8988T (cell line): ENCODE measurements around the gene COPS2.
A peak's percentile ranks its signal among the peaks of the same experiment; 100 is the strongest.
"Not testable (repeated sequence)": the region's sequence is repeated elsewhere in the genome, so short reads cannot be mapped to it uniquely, and the experiment has no call there.

Experiments used
- DNase-seq: peaks from one replicate; pipeline ENCODE4 v3.0.0; 2011

Gene COPS2

GRCh38 chr15:49155110-49155833, at the start of gene COPS2:
Gene COPS2, minus strand, starts transcription at chr15:49155599. Its CDS starts 21 bp downstream, at chr15:49155578.
- peak; percentile 29 for DNase-seq

DNA sequence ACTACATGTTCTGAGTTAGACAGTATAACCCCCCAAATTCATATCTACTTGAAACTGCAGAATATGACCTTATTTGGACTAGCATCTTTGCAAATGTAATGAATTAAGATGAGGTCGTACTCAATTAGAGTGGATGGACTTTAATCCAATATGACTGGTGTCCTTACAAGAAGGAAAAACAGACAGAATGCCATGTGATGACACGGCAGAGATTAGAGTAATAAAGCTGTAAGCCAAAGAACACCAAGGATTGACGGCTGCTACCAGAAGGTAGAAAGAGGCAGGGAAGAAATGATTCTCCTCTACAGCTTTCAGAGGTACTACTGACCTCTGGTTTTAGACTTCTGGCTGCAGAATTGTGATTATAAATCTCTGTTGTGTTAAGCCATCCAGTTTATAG, 44.9 kb upstream of the COPS2 start:
- DNase-seq = no peak

DNA sequence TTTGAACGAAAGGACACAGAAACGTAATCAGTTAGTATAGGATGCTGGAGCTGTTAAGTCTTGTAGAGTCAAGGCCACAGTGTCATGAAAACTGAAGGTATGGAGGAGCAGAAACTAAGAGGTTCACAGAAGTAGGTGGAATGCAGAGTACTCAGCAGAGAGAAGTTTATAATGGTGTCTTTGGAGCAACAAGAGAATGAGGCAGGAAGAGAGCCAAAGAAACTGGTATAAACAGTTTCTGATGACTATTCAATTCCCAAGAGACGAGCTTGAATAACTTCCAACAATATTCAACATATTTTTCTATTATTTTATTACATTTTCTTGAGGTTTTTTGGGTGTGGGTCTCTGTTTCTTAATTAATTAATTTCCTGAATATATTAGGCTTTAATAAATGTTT, 44.3 kb upstream of the COPS2 start:
- no peak for DNase-seq

GRCh38 chr15:49196856-49197255, 41.5 kb upstream of the COPS2 start:
- no peak for DNase-seq

GRCh38 chr15:49191892-49192291, 36.5 kb upstream of the COPS2 start:
- DNase-seq = no peak

- no peak for DNase-seq
These were observed 35.2 kb upstream of the COPS2 start for GRCh38 chr15:49190586-49190985.

- no peak for DNase-seq
These were observed 34.2 kb upstream of the COPS2 start for GRCh38 chr15:49189631-49190030.

- no peak for DNase-seq
These were observed 33.5 kb upstream of the COPS2 start for GRCh38 chr15:49188933-49189332.

DNA sequence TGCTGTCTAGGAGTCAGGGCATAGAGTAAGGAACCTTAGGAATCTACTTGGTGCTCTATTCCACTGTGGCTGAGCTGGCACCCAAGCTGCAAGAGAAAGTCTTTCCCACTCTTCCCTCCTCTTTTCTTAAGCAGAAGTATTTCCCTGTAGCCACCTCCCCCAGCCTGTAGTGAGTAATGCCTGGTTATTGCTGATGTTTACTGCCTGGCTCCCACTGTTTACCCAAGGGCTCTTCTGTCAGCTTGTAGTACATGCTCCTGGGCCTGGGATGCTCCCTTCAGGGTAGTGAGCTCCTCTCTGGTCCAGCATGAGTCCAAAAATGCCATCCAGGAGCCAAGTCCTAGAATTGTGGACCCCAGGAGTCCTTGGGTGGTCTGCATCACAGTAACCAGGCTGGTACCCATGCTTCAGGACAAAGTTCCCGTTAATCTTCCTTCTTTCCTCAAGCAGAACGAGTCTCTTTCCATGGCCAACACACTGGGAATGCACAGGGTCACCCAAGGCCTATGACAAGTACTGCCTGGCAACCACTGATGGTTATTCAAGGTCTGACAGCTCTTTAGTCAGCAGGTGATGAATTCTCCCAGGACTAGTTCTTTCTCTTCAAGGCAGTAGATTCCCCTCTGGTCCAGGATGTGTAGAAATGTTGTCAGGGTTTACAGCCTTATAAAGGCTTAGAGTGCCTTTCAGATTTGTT, 32.3 kb upstream of the COPS2 start:
- no peak for DNase-seq

GRCh38 chr15:49185473-49185872, 30.1 kb upstream of the COPS2 start:
- DNase-seq = no peak

- not testable (repeated sequence) for DNase-seq
These were observed 28.3 kb upstream of the COPS2 start for GRCh38 chr15:49183741-49184140.

GRCh38 chr15:49182128-49182527, 26.7 kb upstream of the COPS2 start:
- DNase-seq = no peak

GRCh38 chr15:49179433-49180190, 24.2 kb upstream of the COPS2 start:
- no peak for DNase-seq

- no peak for DNase-seq
These were observed 23.1 kb upstream of the COPS2 start for GRCh38 chr15:49178497-49178896.

- not testable (repeated sequence) for DNase-seq
These were observed 20.4 kb upstream of the COPS2 start for GRCh38 chr15:49175582-49176397.

GRCh38 chr15:49174902-49175301, 19.5 kb upstream of the COPS2 start:
- DNase-seq = no peak

GRCh38 chr15:49171790-49172189, 16.4 kb upstream of the COPS2 start:
- no peak for DNase-seq

DNA sequence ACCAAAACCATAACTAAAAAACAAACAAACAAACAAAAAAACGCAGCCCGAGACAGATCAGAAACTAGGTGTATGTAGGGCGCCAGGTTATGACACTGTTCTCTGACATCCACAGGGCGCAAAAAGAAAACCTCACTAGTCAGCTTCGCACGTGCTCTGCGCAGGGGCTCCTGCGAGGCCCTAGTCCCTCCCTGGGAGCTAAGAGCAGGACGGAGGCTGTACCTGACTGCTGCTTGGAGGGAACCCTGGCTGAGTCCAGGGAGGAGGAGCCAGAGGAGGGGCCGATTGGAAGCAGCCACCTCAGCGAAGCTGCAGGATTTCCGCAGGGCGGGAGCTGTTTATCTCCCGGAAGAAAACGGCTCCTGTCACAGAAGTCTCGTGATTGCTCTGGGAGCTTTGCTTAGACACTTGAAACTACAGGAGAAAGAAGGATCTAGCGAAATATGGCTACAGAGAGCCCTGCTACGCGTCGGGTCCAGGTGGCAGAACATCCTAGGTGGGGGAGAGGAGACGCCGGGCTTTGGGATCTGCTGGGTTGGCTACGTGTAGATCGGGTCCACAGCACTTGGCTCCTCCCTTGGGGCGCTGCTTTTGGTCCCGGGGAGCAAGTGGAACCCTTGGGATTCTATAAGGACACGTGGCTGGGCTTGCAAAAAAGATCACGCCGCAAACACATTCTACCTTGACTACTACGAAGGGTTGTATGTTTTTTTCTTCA, 14.6 kb upstream of the COPS2 start, which contains the start of gene GALK2:
Gene GALK2, plus strand, starts transcription at position 368 of the 718 bp plus-strand sequence. Its CDS starts 76 bp downstream, at position 444.
- DNase-seq = peak; percentile 27

DNA sequence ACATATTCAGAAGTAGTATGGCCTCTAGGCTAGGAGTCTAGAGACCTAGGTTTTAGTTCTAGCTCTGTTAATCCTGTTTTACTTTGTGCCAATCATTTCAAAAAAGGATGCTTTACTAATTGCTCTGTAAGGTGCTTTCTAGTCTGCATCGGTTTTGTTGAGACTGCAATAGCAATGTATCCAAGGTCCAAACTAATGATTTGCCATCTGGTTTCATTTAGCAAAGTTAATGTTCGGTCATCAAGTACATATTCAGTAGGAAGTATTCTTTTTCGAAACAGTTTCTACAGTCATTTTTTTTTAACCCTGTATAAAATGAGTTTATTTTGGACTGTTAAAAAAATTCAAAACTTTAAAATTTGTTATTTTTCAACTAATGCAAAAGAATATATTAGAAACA, 12.6 kb upstream of the COPS2 start:
- no peak for DNase-seq

- DNase-seq = no peak
These were observed 9.5 kb upstream of the COPS2 start for GRCh38 chr15:49164865-49165264.

- no peak for DNase-seq
These were observed 8.3 kb upstream of the COPS2 start for GRCh38 chr15:49163678-49164077.
